GM21619 (cell line): ENCODE results near the gene ANKS4B.
"Not testable (repeated sequence)": the region's sequence is repeated elsewhere in the genome, so short reads cannot be mapped to it uniquely, and the experiment has no call there.

Experiments
- ATAC-seq: cut with Tn5 transposase; IDR thresholded peaks from one replicate; pipeline ENCODE4 v1.9.1; 2021; ENCODE audit not compliant: unreplicated experiment

Gene ANKS4B, protein sequence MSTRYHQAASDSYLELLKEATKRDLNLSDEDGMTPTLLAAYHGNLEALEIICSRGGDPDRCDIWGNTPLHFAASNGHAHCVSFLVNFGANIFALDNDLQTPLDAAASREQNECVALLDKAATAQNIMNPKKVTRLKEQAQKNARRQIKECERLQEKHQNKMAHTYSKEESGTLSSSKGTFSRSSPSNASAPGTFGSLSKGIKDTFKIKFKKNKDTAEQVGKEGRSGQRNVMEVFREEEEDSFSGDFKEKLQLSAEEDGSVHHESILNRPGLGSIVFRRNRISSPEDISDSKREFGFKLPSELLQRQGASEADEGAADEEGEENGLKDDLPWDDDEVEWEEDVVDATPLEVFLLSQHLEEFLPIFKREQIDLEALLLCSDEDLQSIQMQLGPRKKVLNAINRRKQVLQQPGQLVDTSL

DNA sequence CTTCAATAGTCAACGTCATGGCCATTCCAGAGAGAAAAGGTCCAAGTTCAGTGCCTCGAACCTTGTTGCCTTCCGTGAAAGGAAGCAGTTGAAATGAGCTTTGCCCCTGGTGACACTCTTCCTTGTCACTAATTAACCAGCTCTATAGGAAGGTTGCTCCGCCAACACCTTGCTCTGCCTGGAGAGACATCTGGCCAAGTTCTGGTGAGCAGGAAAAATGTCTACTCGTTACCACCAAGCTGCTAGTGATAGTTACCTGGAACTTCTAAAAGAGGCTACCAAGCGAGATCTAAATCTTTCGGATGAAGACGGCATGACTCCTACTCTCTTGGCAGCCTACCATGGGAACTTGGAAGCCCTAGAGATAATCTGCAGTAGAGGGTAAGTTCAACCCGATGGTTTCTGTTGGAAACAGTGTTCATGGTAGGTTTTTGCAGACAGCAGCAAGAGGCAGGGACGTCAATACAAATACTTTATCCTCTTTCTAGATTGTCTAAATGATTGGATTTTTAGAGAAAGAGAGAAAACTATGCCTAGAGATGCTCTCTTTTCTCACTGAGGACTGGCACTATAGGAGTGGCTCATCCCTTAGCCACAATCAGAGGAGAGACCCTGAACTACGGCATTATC, at the start of gene ANKS4B:
Gene ANKS4B (plus strand): TSS at position 179 of the 630 bp plus-strand sequence. CDS start 39 bp downstream, at position 218.
- ATAC-seq: no peak

DNA sequence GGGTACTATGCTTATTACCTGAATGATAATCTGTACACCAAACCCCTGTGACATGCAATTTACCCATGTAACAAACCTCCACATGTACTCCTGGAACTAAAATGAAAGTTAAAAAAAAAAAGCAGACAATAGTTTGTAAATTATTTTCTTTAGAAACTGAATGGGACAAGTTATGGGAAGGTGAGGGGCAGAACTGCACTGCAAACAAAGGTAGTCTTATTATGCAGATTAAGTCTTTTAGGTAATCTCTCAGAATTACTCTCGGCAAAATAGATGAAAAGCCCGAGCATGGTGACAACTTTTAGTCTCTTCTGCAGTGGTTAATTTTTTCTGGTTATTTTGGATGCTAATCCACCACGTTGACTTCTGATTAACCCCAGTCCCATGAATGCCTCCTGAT, 49.5 kb upstream of the ANKS4B start:
- ATAC-seq: no peak

DNA sequence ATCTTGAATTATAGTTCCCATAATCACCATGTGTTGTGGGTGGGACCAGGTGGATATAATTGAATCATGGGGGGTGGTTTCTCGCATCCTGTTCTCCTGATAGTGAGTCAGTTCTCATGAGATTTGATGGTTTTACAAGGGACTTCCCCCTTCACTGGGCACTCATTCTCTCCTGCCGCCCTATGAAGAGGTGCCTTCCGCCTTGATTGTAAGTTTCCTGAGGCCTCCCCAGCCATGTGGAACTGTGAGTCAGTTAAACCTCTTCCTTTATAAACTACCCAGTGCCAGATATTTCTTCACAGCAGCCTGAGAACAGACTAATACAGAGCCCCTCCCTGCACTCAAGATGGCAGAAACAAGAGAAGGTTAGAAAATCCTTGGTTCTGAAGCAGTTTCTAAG, 48.7 kb upstream of the ANKS4B start:
- no peak for ATAC-seq

DNA sequence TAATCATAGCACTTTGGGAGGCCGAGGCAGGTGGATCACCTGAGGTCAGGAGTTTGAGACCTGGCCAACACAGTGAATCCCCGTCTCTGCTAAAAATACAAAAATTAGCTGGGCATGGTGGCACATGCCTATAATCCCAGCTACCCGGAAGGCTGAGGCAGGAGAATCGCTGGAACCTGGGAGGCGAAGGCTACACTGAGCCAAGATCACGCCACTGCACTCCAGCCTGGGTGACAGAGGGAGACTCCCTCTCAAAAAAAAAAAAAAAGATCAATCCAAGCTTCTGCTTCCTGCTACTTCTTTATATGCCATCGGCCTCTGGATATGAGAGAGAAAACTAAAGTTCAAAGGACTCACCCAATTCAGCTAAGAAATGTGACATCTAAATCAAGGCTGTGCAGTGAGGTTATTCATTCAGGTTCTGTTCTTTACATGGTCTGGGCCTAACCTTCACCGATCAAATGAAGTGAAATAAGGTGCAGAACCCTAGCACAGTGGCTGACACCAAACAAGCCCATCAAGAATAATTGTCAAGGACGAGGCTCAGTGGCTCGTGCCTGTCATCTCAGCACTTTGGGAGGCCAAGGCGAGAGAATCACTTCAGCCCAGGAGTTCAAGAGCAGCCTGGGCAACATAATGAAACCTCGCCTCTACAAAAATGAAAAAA, 47.7 kb upstream of the ANKS4B start:
- ATAC-seq: no peak

DNA sequence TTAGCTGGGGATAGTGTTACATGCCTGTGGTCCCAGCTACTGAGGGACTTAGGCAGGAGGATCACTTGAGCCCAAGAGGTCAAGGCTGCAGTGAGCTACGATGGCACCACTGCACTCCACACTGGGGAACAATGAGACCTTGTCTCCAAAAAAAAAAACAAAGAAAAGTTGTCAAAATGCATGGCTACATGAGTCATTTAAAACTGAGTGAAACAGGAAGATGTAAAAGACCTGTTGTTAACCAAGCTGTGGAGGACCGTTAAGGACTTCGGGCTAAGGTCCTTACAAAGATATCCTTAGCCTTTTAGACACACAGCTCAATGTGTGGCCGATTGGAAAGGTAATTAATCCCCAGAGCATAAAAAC, 47.2 kb upstream of the ANKS4B start:
- no peak for ATAC-seq

DNA sequence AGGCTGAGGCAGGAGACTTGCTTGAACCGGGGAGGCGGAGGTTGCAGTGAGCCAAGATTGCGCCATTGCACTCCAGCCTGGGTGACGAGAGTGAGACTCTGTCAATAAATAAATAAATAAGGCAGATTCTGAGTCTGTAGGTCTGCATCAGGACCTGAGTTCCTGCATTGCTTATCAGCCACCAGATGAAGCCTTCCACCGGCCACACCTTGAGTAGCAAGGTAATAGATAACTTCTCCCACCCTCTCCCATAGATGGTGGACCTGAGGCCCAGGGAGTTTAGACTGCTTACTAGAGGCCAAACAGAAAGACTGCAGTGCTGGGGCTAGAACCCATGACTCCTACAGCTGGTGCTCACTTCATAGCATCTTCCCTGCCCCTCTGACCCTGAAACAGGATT, 44.2 kb upstream of the ANKS4B start:
- no peak for ATAC-seq

DNA sequence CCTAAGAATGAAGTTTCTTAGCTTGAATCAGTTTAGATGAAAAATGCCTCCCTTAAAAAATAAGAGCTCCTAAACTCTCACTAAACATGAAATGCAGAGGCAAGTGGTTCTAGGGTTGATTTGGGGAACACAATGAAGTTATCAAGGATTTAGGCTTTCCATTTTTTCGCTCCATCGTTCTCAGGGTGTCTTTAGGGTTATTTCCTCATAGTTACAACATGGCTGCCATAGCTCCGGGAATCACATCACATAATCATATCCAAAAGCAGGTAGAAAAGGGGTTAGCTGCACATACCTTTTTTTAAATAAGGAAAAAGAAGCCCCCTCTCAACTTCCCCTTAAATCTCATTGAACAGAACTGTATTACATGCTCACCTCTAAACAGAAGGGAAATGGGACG, 43.5 kb upstream of the ANKS4B start:
- ATAC-seq: no peak

DNA sequence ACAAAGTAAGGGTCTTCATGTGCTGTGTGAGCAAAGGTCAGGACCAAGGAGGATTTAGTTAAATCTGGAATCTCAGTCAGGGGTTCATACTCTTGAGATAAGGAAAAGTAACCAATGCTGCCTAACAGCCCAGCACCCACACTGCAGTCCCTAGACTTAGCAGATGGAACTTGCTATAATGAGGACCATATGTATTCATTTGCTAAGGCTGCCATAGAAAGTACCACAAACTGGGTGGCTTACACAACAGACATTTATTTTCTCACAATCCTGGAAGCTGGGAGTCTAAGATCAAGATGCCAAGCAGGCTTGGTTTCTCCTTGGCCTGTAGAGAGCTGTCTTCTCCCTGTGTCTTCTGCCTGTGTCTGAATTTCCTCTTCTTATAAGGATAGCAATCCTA, 42.9 kb upstream of the ANKS4B start:
- ATAC-seq: no peak

DNA sequence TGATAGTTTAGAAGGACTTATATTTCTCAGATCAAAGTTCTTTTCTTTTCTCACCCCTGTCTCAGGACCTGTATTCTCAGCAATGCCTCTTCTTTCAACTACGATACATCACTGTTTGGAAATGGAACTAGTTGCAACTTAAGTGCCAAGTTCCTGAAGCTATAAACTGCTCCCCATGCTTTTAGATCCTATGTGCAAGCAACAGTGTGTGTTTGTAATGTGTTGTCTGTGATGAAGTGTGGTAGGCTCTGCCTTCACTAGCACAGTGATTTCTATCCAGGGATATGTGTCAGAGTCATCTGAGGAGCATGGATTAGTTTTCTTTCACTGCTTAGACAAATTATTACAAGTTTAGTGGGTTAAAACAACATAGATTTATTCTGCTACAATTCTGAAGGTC, 40.5 kb upstream of the ANKS4B start:
- no peak for ATAC-seq

DNA sequence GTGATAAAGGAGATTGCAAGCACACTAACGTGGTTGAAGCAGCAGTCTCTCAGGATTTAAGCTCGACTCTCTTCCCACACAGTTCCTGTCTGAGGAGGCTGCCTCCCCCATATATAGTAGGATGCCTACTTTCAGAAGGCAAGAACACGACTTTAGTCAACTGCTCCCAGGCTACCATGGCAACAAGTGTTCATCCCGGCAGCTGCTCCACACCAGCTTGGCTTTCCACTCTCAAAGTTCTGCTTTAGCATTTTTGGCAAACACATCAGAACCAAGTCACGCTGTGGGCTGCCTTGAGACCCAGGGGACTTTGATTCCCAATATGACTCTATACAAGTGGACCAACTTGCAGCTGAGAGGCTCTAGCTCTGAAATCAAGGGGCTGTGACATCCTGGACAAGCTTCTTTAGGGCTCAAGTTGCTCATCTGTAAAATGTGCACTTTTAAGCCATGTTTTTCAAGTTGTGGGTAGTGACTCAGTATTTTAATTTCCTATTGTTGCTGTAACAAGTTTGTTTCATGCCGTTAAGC, 38.7 kb upstream of the ANKS4B start:
- peak; percentile 57 for ATAC-seq

DNA sequence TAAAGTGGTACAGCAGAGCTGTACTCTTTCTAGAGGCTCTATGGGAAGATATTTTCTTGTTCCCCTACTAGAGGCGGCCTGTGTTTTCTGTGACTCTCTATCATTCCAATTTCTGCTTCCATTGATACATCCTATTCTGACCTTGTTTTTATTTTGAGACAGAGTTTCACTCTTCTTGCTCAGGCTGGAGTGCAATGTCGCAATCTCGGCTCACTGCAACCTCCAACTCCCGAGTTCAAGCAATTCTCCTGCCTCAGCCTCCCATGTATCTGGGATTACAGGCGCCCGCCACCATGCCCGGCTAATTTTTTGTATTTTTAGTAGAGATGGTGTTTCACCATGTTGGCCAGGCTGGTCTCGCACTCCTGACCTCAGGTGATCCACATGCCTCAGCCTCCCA, 38.2 kb upstream of the ANKS4B start:
- ATAC-seq: not testable (repeated sequence)

DNA sequence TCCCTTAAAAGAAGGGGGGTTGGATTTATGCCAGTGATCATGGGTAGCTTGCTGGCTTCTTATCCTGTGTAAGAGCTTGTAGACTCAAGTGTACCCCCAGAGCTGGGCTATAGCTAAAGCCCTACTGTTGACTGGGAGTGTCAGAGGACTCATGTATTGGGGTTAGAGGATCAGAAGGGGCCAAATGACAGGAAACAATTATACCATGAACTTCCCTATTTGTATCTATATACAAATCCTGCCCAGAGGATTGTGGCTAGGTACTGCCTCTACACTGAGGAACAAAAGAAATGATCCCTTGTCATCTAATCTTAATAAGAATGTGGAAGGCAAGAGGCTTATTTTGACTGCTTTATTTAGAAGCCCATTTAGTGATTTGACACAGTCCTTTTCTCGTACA, 36.4 kb upstream of the ANKS4B start:
- no peak for ATAC-seq

DNA sequence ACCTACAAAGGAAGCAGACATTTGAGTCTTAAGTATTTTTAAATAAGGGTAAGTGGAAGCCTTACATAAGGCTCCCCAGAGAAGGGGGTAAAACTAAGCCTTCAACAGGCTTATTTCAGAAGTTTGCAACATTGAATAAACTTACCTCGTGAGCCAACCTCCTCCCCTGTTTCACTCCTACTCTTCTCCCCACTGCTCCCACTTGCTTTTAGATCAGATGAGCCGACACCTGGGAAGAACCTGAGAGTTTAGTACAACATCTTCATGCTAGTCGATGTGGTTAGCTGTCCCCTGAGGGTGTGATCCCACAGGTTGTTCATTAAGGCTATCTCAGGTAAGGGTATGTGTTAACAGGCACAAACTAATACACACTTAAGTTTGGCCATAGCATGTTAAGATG, 35.9 kb upstream of the ANKS4B start:
- ATAC-seq: no peak

DNA sequence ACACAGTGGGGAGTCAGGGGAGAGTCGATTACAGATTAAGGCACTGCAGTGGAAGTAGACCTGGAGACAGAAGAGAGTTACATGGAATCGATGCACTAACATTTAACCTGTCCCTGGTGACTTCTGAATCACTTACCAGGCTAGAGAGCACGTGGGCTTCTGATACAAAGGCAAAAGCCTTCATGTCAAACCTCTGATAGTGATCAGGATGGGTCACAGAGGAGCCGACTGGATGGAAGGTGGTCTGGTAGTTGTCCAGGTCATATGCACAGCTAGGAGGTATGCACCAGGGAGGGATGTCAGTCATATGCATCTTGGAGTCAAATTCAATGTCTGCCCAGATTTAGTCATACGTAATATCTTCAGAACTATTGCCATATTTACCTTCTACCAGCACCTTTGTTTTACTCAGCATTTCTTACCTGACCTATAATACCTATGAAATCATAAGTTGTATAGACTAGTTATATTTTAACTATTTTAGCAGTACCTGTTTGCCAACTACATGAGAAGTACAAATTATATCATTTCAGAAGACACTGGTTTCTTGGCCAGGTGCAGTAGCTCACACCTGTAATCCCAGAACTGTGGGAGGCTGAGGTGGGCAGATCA, 33.8 kb upstream of the ANKS4B start:
- no peak for ATAC-seq

DNA sequence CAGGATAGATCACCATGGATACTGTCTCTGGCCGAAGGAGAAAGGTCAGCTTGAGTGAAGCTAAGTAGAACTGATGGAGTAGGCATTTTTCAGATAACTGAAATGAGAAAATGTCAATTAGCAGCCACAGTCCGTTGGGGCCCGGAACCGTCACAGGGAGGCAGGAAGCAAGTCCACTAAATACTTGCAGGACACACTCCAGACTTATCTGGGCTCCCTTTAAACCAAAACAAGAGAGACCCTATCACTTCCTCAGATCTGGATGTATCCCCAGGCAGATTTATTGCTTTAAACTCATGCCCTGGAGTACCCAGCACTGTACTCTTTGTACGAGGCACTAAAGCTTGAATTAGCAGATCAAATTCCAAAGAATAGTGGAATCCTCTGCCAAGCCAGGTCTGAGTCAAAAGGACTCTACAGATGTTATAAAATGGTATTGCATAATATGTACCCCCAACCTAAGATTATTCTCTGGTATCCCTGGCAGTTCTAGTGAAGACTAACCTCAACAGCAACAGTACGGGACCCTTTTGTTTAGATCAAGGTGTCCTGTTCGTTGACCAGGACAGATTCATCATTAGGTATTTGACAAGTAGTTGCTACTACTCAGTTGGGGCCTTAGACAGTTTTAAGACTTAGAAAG, 30.2 kb upstream of the ANKS4B start:
- ATAC-seq: no peak

DNA sequence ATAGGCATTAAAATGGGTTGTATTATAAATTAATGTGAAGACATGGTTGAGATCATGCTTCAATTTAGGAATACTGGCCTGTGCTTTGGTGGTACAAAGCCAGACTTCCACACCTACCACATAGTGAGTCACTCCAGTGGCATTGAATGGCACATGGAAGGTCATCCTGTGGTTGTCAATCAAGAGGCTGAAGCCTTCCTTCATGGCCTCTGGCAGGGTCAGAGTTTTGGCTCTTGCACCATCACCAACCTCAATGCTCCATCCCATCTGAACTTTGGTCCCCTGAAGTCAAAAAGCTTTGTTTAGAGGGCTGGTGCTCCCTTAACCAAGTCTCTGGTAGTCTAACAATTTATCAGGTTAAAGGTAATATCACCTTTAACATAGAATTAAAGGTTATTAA, 28.2 kb upstream of the ANKS4B start:
- no peak for ATAC-seq

DNA sequence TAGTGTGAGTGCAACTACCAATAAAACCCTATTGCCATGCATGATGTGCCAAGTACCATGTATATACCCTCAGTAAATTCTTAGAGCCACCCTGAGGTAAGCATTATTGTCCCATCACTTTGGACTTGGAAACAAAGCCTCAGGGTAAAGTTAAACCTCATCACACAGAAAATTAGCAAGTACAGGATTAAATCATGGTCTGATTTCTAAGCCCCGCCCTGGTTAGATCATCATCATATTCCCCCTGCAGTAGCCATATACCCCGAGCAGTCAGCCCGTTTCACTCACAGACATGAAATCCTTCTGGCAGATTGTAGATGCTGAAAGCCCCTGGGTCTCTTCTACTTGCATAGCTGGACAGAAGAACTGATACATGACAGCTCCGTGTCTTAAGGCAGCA, 26.9 kb upstream of the ANKS4B start:
- ATAC-seq: no peak

DNA sequence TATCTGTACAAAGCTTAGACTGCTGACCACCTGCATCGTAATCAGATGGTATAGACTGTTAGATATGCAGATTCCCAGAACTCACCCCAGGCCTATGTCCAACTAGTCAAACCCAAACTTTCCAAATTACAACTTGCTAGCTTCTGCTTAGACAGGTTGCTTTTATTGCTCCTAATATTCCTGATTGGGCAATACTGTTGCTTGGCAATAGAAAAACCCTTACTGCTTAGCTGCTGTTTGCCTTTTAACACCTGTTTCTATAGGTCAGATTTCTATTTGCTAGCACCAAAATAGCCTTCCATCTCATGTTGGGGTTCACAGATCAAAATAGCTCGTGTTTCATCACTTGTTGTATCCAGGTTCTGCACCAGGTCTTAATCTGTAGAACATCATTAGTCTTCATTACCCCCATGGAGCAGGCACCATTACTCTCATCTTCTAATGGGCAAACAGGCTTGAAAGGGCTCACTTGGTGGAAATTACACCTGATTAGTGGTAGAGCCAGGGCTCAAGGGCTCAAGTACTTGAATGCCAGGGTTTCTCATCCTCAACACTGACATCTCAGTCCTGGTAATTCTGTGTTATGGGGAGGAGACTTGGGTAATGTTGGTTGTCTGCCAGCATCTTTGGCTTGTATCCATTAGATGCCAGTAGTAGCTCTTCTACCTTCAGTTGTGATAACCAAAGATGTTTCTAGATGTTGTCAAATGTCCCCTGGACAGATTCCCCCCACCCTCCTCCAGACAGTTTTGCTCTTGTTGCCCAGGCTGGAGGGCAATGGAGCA, 24.9 kb upstream of the ANKS4B start:
- ATAC-seq: no peak

DNA sequence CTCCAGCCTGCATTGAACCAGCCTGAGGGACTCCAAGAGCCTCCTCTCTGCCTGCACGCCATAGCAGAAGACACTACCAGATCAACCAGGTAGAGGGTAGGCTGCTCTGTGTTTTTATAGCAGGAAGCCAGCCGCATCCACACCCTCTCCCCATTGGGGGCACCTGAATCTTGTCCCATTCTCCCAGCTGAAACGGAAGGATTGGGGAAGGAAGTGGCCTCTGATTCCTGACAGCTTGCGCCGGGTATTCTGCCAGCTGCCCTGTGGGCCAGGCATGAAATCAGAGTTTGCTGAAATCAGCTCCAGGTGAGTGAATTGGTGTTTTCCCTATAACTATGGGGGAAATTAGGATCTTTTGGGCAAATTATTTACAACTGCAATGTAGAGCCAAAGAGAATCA, 22.0 kb upstream of the ANKS4B start, which contains the start of gene ZP2:
Gene ZP2 (minus strand): TSS at position 89 of the 400 bp plus-strand sequence. CDS start 27 bp downstream, at position 62.
- no peak for ATAC-seq

DNA sequence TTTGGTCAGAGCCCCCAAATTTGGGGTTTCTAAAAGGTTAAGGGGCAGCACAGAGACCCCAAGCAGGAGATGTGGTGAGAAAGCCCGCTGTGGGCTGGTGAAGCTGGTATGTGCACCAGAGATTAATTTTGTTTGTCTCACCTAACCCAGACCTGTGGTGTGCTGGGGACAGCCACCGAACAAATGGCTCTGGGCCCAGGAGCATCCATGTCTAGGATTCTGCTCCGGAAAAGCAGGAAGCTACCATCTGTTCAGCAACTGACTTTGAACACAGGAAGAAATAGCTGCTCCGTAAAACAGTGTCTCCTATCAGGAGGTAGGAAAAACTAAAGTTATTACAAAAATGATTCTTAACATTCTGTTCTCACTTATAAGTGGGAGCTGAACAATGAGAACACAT, 19.4 kb upstream of the ANKS4B start:
- no peak for ATAC-seq
